GM18526 (cell line): ENCODE data around the gene ABCA7.

Experiments
- POLR2A ChIP-seq: IDR thresholded peaks from 3 replicates; pipeline ENCODE4 v1.6.1; 2011; ENCODE audit not compliant: insufficient read length; ENCODE audit errors: extremely low read depth

Gene ABCA7

DNA sequence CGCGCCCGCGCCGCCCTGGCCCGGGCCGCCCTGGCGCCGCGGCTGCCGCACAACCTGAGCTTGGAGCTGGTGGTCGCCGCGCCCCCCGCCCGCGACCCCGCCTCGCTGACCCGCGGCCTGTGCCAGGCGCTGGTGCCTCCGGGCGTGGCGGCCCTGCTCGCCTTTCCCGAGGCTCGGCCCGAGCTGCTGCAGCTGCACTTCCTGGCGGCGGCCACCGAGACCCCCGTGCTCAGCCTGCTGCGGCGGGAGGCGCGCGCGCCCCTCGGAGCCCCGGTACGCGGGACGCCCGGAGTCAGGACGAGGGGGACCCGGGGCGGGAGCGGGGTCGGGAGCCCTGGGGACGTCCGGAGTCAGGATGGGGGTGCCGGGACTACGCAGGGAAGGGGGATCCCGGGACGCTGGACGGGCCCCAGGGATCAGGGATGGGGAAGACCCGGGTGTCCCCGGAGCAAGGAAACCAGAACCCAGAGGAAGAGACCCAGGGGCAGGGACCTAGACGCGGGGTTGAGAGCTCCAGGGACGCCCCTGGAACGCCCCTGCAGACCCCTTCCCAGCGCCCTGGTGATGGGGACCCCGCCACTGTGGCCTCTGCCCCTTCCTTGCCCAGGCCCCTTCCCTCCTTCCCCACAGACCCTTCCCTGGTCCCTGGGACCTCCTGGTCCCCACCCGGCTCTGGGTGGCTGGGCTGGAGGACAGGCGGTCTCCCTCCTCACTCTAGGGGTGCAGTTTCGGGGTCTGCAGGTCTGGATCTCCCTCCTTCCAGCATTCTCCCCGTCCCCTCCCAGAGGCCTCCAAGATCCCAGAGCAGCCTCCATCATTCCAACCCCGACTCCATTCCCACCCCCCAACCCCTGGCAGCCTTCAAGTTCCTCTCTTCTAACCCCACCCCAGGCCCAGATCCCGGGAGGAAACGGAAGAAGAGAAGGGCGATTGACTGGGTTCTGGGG is 39.0 kb upstream of the ABCA7 start:
- no peak for TF ChIP-seq POLR2A

DNA sequence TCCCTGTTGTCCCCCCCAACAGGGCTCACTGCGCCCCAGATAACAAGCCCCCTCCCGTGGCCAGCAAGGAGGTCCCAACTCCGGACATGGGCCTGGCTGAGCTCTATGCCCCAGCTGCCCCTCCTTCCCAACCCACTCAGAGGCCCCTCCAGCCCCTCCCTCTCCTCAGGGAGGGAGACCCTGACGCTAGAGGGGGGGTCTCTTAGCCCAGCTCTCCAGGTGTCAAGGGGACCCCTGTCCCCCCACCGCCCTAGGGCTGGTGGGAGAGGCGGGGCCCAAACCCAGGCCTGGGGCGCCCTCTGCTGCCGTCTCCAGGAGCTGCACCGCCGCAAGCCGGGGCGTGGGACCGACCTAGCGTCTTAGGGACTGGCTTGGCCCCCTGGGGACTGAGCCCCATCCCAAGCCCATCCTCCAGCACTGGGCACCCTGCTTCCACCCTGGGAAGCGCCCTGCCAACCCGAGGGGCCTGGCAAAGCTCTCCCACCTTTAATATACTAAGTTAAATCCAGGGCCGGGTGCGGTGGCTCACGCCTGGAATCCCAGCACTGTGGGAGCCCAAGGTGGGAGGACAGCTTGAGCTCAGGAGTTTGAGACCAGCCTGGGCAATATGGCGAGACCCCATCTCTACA is 38.3 kb upstream of the ABCA7 start:
- TF ChIP-seq POLR2A = no peak

DNA sequence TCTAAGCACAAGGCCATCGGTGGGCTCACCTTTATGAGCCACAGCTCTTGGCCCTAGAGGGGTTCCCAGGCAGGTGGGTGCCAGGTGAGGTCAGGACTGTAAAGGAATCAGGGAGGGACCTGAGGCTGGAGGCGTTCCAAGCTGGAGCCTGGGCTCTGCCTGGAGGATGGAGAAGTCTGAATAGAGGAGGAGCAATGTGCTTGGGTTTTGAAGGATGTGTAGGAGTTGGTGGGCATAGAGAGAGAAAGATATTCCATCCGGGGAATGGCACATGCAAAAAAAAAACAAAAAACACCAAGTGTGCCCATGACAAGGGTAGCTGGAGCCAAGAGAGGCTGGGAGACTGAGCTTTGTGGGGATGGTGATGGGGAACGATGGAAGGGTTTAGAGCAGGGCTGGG is 37.3 kb upstream of the ABCA7 start:
- no peak for TF ChIP-seq POLR2A

DNA sequence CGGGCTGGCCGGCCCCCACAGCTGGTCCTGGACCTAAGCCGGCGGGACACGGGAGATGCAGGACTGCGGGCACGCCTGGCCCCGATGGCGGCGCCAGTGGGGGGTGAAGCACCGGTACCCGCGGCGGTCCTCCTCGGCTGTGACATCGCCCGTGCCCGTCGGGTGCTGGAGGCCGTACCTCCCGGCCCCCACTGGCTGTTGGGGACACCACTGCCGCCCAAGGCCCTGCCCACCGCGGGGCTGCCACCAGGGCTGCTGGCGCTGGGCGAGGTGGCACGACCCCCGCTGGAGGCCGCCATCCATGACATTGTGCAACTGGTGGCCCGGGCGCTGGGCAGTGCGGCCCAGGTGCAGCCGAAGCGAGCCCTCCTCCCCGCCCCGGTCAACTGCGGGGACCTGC is 36.6 kb upstream of the ABCA7 start:
- no peak for TF ChIP-seq POLR2A

DNA sequence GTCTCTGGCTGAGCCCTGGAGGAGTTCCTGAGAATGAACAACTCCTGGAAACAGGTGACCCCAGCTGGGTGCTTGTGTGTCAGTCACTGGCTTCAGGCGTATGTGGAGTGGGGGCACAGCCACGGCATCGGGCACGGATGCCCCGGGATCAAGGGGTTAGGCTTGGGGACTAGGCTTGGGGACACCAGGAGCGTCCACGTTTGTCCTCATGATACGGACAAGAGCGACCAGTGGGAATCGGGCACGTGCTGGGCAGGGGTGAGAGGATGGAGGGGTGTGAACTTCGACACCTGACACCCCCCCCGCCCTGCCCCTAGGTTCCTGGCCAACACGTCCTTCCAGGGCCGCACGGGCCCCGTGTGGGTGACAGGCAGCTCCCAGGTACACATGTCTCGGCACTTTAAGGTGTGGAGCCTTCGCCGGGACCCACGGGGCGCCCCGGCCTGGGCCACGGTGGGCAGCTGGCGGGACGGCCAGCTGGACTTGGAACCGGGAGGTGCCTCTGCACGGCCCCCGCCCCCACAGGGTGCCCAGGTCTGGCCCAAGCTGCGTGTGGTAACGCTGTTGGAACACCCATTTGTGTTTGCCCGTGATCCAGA is 35.6 kb upstream of the ABCA7 start:
- no peak for TF ChIP-seq POLR2A

DNA sequence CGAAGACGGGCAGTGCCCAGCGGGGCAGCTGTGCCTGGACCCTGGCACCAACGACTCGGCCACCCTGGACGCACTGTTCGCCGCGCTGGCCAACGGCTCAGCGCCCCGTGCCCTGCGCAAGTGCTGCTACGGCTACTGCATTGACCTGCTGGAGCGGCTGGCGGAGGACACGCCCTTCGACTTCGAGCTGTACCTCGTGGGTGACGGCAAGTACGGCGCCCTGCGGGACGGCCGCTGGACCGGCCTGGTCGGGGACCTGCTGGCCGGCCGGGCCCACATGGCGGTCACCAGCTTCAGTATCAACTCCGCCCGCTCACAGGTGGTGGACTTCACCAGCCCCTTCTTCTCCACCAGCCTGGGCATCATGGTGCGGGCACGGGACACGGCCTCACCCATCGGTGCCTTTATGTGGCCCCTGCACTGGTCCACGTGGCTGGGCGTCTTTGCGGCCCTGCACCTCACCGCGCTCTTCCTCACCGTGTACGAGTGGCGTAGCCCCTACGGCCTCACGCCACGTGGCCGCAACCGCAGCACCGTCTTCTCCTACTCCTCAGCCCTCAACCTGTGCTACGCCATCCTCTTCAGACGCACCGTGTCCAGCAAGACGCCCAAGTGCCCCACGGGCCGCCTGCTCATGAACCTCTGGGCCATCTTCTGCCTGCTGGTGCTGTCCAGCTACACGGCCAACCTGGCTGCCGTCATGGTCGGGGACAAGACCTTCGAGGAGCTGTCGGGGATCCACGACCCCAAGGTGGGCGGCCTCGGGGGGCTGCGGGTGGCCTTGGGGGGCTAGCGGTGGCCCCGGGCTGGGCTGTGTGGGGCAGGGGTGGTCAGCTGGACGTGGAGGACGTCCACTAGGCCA is 34.9 kb upstream of the ABCA7 start:
- no peak for TF ChIP-seq POLR2A

DNA sequence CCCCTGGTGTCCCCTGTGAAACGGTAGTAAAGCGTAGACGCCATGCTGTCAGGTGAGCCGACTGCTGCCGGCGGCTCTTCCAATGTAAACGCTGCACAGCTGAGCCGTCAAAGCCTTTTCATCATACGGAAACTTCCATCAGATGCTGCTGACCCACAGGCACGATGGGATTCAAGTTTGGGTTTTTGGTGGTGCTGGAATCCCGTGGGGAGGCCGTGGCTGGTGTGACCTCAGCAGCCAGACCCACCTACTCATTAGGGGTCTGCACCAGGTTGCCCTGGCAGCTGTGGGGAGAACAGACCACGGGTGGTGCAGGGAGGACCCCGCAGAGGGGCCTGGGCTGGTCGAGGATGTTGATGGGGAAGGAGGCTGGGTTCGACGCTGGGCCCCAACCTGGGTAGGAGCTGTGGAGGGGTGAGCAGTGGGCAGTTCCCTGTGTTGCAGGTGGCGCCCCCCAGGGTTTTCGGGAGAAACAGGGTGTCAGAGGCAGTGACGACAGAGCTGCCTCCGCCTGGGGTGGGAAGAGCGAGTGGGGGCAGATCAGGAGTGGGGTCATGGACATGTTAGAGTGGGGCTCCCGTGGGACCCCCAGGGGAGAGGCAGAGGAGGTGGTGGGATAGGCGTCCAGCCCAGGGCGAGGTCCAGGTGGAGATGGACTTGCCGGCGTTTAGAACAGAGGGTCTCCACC is 33.1 kb upstream of the ABCA7 start:
- no peak for TF ChIP-seq POLR2A

DNA sequence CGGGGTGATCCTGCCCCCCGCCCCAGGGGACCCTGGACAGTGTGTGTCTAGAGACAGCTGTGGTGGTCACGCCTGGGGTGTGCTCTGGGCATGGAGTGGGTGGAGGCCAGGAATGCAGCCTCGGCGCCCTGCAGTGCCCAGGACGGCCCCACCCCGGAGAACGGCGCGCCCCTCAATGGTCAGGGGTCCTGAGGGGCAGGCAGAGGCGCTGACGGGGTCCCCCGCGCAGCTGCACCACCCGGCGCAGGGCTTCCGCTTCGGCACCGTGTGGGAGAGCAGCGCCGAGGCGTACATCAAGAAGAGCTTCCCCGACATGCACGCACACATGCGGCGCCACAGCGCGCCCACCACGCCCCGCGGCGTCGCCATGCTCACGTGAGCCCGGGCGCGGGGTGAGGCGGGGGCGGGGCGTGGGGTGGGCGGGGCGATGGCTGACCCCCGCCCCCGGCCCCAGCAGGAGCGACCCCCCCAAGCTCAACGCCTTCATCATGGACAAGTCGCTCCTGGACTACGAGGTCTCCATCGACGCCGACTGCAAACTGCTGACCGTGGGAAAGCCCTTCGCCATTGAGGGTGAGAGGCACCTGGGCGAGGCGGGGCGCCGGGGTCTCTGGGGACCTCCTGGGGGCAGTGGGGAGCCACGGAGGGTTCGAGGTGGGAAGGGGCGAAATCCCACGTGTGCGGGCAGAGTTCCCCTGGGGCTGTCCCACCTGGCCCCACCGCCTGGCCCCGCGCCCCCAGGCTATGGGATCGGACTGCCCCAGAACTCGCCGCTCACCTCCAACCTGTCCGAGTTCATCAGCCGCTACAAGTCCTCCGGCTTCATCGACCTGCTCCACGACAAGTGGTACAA is 32.3 kb upstream of the ABCA7 start:
- TF ChIP-seq POLR2A = no peak

DNA sequence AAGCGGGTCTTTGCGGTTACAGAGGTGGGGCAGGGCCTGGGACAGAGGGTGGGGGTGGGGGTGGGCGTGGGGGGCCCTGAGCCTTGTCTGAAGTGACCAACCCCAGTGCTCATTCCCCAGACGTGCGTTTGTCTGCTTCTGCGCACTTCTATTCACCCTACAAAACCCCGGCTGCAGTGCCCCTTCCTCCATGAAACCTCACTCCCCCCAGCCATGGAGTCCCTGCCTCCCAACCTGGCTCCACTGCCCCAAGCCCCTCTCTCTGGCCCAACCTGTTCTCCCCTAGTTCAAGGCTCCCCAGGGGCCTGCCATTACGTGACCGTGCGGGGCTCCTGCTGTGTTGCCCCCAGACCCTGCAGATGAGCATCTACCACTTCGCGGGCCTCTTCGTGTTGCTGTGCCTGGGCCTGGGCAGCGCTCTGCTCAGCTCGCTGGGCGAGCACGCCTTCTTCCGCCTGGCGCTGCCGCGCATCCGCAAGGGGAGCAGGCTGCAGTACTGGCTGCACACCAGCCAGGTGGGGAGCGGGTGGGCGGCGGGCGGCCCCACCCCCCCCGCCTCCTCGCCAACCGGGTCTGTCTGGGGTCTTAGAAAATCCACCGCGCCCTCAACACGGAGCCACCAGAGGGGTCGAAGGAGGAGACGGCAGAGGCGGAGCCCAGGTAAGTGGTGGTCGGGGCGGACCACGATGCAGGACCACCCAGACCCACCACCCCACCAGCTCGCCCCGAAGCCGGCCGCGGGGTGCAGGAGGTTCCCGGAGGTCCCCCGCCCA is 31.5 kb upstream of the ABCA7 start:
- no peak for TF ChIP-seq POLR2A

DNA sequence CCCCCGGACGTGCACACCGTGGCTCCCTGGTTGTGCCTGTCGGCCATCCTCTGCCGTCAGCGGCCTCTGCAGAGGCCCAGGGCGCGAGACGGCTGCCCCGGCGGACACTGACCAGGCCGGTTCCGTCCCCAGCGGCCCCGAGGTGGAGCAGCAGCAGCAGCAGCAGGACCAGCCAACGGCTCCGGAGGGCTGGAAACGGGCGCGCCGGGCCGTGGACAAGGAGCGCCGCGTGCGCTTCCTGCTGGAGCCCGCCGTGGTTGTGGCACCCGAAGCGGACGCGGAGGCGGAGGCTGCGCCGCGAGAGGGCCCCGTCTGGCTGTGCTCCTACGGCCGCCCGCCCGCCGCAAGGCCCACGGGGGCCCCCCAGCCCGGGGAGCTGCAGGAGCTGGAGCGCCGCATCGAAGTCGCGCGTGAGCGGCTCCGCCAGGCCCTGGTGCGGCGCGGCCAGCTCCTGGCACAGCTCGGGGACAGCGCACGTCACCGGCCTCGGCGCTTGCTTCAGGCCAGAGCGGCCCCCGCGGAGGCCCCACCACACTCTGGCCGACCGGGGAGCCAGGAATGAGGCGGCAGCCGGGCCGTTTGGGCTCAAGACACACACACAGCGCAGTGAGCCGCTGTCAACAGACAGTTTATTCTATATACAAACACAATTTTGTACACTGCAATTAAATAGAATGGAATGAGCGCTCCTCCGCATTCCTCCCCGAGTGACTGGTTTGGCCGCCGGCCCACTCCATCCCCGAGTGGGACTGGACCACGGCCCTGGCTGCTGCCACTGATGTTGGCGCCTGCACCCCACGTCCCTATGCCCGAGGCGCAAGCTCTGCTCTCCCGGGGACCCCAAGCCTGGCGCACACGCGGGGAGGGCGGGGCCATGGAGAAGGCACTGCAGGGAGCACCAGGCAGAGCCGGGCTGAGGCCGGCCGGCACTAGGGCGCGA is 30.6 kb upstream of the ABCA7 start:
- TF ChIP-seq POLR2A = no peak

DNA sequence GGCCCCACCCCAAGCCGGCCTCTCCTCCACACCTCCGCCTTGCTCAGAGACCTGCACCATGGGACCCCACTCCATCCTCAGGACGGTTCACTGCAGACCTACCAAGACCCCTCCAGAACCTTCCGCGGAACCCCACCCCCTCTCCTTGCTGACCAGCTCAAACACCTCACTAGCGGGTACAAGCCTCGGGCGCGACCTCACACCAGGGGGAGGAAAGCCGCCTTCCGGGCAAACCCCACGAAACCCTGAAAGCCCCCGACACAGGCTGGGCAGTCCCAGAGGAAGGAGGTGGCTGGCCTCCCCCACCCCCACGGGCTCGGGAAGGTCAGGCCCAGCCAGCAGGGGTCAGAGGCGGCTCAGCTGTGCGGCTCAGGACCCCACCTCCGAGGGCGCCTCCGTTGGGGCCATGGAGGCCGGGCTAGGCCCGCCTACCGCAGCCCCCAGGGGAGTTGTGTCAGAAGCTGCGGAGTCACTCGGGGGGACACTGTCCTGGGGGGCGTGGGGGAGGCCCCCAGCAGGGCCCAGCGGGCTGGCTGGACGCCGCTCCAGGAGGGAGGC is 29.8 kb upstream of the ABCA7 start:
- TF ChIP-seq POLR2A = no peak
